H9 (cell line): ENCODE results near the gene ODR4. TPM values are rescaled to one million over a fixed set of nuclear protein-coding genes. Genes with fewer than 3 reads are reported as not detected.

Experiments used
- DNase-seq: peaks from one replicate; pipeline ENCODE4 v3.0.0-alpha.2; 2017
- H2AFZ ChIP-seq: one replicate; pipeline ENCODE4 v1.6.1; 2013; ENCODE audit warnings: mild to moderate bottlenecking, low read length, control low read depth, moderate library complexity
- H2AK5ac ChIP-seq: 2 replicates; pipeline ENCODE4 v1.6.1; 2013; ENCODE audit warnings: low read length, control low read depth, mixed read lengths; ENCODE audit not compliant: insufficient read length
- H2BK120ac ChIP-seq: one replicate; pipeline ENCODE4 v1.6.1; 2013; ENCODE audit warnings: low read depth, mild to moderate bottlenecking, low read length, control low read depth, inconsistent platforms; ENCODE audit not compliant: poor library complexity, severe bottlenecking
- H2BK12ac ChIP-seq: 2 replicates; pipeline ENCODE4 v1.6.1; 2013; ENCODE audit warnings: low read length, control low read depth, mixed read lengths, low read depth; ENCODE audit not compliant: insufficient read length
- H2BK15ac ChIP-seq: 2 replicates; pipeline ENCODE4 v1.6.1; 2013; ENCODE audit warnings: low read depth, low read length, control low read depth
- H2BK20ac ChIP-seq: one replicate; pipeline ENCODE4 v1.6.1; 2013; ENCODE audit warnings: low read depth, mild to moderate bottlenecking, low read length, control low read depth, inconsistent platforms; ENCODE audit not compliant: poor library complexity, severe bottlenecking
- H2BK5ac ChIP-seq: 2 replicates; pipeline ENCODE4 v1.6.1; 2013; ENCODE audit warnings: low read length, control low read depth, mixed read lengths; ENCODE audit not compliant: insufficient read length
- H3K14ac ChIP-seq: 2 replicates; pipeline ENCODE4 v1.6.1; 2013; ENCODE audit warnings: low read length, control low read depth; ENCODE audit not compliant: insufficient read depth
- H3K18ac ChIP-seq: 2 replicates; pipeline ENCODE4 v1.6.1; 2013; ENCODE audit warnings: low read depth, mild to moderate bottlenecking, mixed read lengths, low read length, control low read depth; ENCODE audit not compliant: insufficient read length
- H3K23ac ChIP-seq: 2 replicates; pipeline ENCODE4 v1.6.1; 2013; ENCODE audit warnings: low read length, control low read depth, mixed read lengths, low read depth; ENCODE audit not compliant: insufficient read length
- H3K23me2 ChIP-seq: 2 replicates; pipeline ENCODE4 v1.6.1; 2013; ENCODE audit warnings: low read depth, mild to moderate bottlenecking, mixed read lengths, low read length, control low read depth; ENCODE audit not compliant: insufficient read length, poor library complexity, severe bottlenecking
- H3K27ac ChIP-seq: 2 replicates; pipeline ENCODE4 v1.5.1; 2013; ENCODE audit warnings: low read length, control low read depth, mixed read lengths, low read depth; ENCODE audit not compliant: insufficient read length
- H3K27me3 ChIP-seq: 2 replicates; pipeline ENCODE4 v1.6.1; 2013; ENCODE audit warnings: low read length, control low read depth, inconsistent platforms; ENCODE audit not compliant: insufficient read depth
- H3K4ac ChIP-seq: 2 replicates; pipeline ENCODE4 v1.6.1; 2013; ENCODE audit warnings: low read depth, mild to moderate bottlenecking, control low read depth, inconsistent platforms, low read length, moderate library complexity
- H3K4me1 ChIP-seq: 2 replicates; pipeline ENCODE4 v1.6.1; 2013; ENCODE audit warnings: low read length, control low read depth, inconsistent platforms; ENCODE audit not compliant: insufficient read depth
- H3K4me2 ChIP-seq: 2 replicates; pipeline ENCODE4 v1.6.1; 2013; ENCODE audit warnings: low read length, control low read depth, mixed read lengths; ENCODE audit not compliant: insufficient read length, insufficient read depth
- H3K56ac ChIP-seq: 2 replicates; pipeline ENCODE4 v1.6.1; 2013; ENCODE audit warnings: low read depth, mild to moderate bottlenecking, mixed read lengths, low read length, control low read depth; ENCODE audit not compliant: insufficient read length
- H3K79me1 ChIP-seq: 2 replicates; pipeline ENCODE4 v1.6.1; 2013; ENCODE audit warnings: low read depth, mild to moderate bottlenecking, moderate library complexity, low read length, control low read depth, inconsistent platforms; ENCODE audit not compliant: insufficient read depth, poor library complexity, severe bottlenecking
- H3K79me2 ChIP-seq: 2 replicates; pipeline ENCODE4 v1.6.1; 2013; ENCODE audit warnings: low read length, control low read depth, inconsistent platforms; ENCODE audit not compliant: insufficient read depth
- H3K9ac ChIP-seq: 2 replicates; pipeline ENCODE4 v1.6.1; 2013; ENCODE audit warnings: low read length, control low read depth, mixed read lengths; ENCODE audit not compliant: insufficient read length; ENCODE audit errors: extremely low read depth
- H3K9me3 ChIP-seq: one replicate; pipeline ENCODE4 v1.6.1; 2013; ENCODE audit warnings: low read depth, low read length, inconsistent platforms; ENCODE audit not compliant: control insufficient read depth
- H3T11ph ChIP-seq: one replicate; pipeline ENCODE4 v1.6.1; 2013; ENCODE audit warnings: mild to moderate bottlenecking, low read length, control low read depth, inconsistent platforms
- H4K20me1 ChIP-seq: one replicate; pipeline ENCODE4 v1.6.1; 2013; ENCODE audit not compliant: control insufficient read depth, insufficient read length, insufficient read depth
- H4K5ac ChIP-seq: 2 replicates; pipeline ENCODE4 v1.6.1; 2013; ENCODE audit warnings: low read depth, mild to moderate bottlenecking, mixed read lengths, low read length, control low read depth; ENCODE audit not compliant: insufficient read length
- H4K8ac ChIP-seq: replicated peaks from 2 replicates; pipeline ENCODE4 v1.6.1; 2013; ENCODE audit warnings: low read length, control low read depth, mixed read lengths, low read depth; ENCODE audit not compliant: insufficient read length
- H4K91ac ChIP-seq: 2 replicates; pipeline ENCODE4 v1.6.1; 2013; ENCODE audit warnings: low read depth, mild to moderate bottlenecking, moderate library complexity, mixed read lengths, low read length, control low read depth; ENCODE audit not compliant: insufficient read length
- H3K27ac Mint-ChIP-seq, 3 experiments: 2 replicates in 2 of 3; 3 replicates in 1 of 3; pipeline ENCODE4 v1.8.0; 2020 to 2021; ENCODE audit warnings: mixed read lengths in 3 of 3, mild to moderate bottlenecking in 1 of 3, moderate library complexity in 1 of 3
- H3K27me3 Mint-ChIP-seq: 2 replicates; pipeline ENCODE4 v1.8.0; 2021; ENCODE audit warnings: low read depth, mild to moderate bottlenecking, moderate library complexity, mixed read lengths
- H3K36me3 Mint-ChIP-seq, 3 experiments: 2 replicates in 2 of 3; 3 replicates in 1 of 3; pipeline ENCODE4 v1.8.0; 2020 to 2021; ENCODE audit warnings: low read depth in 3 of 3, mixed read lengths in 3 of 3; ENCODE audit not compliant: insufficient read depth in 1 of 3
- H3K4me1 Mint-ChIP-seq, 2 experiments: 2 replicates each; pipeline ENCODE4 v1.8.0; 2020; ENCODE audit warnings: mixed read lengths in 2 of 2
- H3K4me3 Mint-ChIP-seq, 2 experiments: 2 replicates in 1 of 2; 3 replicates in 1 of 2; pipeline ENCODE4 v1.8.0; 2020 to 2021; ENCODE audit warnings: mild to moderate bottlenecking in 2 of 2, mixed read lengths in 2 of 2, moderate library complexity in 1 of 2
- H3K9me3 Mint-ChIP-seq, 2 experiments: 2 replicates in 1 of 2; 3 replicates in 1 of 2; pipeline ENCODE4 v1.8.0; 2020; ENCODE audit warnings: mild to moderate bottlenecking in 2 of 2, mixed read lengths in 2 of 2, moderate library complexity in 1 of 2
- CTCF ChIP-seq: fragments of 200-600 bp; sonication (generic); conservative IDR thresholded peaks from 3 replicates; pipeline ENCODE4 v1.8.0; 2021; ENCODE audit warnings: antibody characterized with exemption, mild to moderate bottlenecking
- WGBS: extraction: QIAGEN DNeasy Blood & Tissue Kit; methylation state at CpG from one replicate; pipeline ENCODE4 v1.1.7; 2013; ENCODE audit warnings: missing lambda C conversion rate, low lambda C conversion rate, mixed read lengths; ENCODE audit not compliant: insufficient read length; ENCODE audit errors: extremely low coverage; 5-methylcytosine and 5-hydroxymethylcytosine counted together
- total RNA-seq: library from RNA; stranded (reverse); gene quantifications from 2 replicates; pipeline ENCODE4 v1.2.1, GENCODE V29; 2021

Gene ODR4
- total RNA-seq, 1 experiment from 2014 or later = 17.1 TPM

GRCh38 chr1:186404454-186405051 lies 28.9 kb downstream of the ODR4 start:
- no peak for DNase-seq
- H3K23me2 ChIP-seq = no peaks in the 10 kb centered on the region
- peak; percentile 73 for TF ChIP-seq CTCF
- no peaks in the 10 kb centered on the region for H3K9me3 ChIP-seq
- H3T11ph ChIP-seq = no peak overlapping the region
- WGBS = no CpG with 5 or more reads among the region's 5 CpGs
- H3K36me3 Mint-ChIP-seq = peaks cover 6 to 50% (median 34%) of the 10 kb centered on the region in 3 experiments; a peak in 6 of 7 replicates
- no peak overlapping the region for H2BK12ac ChIP-seq
- no peak overlapping the region for H4K5ac ChIP-seq
- no peak overlapping the region for H3K4ac ChIP-seq
- H3K27ac Mint-ChIP-seq = no peak overlapping the region
- H4K20me1 ChIP-seq = no peaks in the 10 kb centered on the region
- no peak overlapping the region for H2BK5ac ChIP-seq
- no peak overlapping the region for H2BK15ac ChIP-seq
- H4K91ac ChIP-seq = no peak overlapping the region
- H3K27ac ChIP-seq = no peak overlapping the region
- no peak overlapping the region for H2AFZ ChIP-seq
- H2BK120ac ChIP-seq = no peak overlapping the region
- no peak overlapping the region for H2BK20ac ChIP-seq
- no peak overlapping the region for H2AK5ac ChIP-seq
- no peak overlapping the region for H3K9ac ChIP-seq
- H3K56ac ChIP-seq = no peak overlapping the region
- H4K8ac ChIP-seq = no peak overlapping the region
- H3K27me3 Mint-ChIP-seq = no peaks in the 10 kb centered on the region
- H3K14ac ChIP-seq = no peak overlapping the region
- no peaks in the 10 kb centered on the region for H3K9me3 Mint-ChIP-seq
- H3K4me1 ChIP-seq = no peaks in the 10 kb centered on the region
- no peak overlapping the region for H3K18ac ChIP-seq
- no peak overlapping the region for H3K23ac ChIP-seq
- no peak overlapping the region for H3K4me2 ChIP-seq
- H3K79me1 ChIP-seq = no peaks in the 10 kb centered on the region
- no peak overlapping the region for H3K4me3 Mint-ChIP-seq
- H3K4me1 Mint-ChIP-seq = no peaks in the 10 kb centered on the region
- no peaks in the 10 kb centered on the region for H3K27me3 ChIP-seq
- no peaks in the 10 kb centered on the region for H3K79me2 ChIP-seq
